GM12874 (cell line): Measurements from ENCODE around the gene CITED4.

ENCODE experiments used
- TF ChIP-seq, protein P1 (sequence below): IDR thresholded peaks from 2 replicates; pipeline ENCODE4 v1.5.1; 2011; ENCODE audit warnings: low read depth, mild to moderate bottlenecking, control low read depth, low read length, moderate library complexity; ENCODE audit not compliant: insufficient read depth

CITED4 gene

DNA sequence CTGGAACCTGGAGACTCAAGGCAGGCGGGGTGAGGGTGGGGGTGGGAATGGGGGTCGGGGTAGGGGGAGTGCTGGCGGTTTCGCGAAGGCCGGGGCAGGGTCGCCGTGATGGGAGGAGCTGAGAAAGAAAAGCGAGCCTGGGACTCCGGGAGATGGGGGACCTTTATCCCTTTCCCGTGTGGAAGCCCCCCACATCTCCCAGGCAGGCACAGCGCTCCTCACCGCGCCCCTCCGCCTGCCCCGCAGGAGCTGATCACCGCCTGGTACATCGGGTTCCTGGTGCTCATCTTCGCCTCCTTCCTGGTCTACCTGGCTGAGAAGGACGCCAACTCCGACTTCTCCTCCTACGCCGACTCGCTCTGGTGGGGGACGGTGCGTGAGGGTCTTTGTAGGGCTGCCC is 43.1 kb downstream of the CITED4 start:
- TF ChIP-seq, protein P1, sequence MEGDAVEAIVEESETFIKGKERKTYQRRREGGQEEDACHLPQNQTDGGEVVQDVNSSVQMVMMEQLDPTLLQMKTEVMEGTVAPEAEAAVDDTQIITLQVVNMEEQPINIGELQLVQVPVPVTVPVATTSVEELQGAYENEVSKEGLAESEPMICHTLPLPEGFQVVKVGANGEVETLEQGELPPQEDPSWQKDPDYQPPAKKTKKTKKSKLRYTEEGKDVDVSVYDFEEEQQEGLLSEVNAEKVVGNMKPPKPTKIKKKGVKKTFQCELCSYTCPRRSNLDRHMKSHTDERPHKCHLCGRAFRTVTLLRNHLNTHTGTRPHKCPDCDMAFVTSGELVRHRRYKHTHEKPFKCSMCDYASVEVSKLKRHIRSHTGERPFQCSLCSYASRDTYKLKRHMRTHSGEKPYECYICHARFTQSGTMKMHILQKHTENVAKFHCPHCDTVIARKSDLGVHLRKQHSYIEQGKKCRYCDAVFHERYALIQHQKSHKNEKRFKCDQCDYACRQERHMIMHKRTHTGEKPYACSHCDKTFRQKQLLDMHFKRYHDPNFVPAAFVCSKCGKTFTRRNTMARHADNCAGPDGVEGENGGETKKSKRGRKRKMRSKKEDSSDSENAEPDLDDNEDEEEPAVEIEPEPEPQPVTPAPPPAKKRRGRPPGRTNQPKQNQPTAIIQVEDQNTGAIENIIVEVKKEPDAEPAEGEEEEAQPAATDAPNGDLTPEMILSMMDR: no peak

DNA sequence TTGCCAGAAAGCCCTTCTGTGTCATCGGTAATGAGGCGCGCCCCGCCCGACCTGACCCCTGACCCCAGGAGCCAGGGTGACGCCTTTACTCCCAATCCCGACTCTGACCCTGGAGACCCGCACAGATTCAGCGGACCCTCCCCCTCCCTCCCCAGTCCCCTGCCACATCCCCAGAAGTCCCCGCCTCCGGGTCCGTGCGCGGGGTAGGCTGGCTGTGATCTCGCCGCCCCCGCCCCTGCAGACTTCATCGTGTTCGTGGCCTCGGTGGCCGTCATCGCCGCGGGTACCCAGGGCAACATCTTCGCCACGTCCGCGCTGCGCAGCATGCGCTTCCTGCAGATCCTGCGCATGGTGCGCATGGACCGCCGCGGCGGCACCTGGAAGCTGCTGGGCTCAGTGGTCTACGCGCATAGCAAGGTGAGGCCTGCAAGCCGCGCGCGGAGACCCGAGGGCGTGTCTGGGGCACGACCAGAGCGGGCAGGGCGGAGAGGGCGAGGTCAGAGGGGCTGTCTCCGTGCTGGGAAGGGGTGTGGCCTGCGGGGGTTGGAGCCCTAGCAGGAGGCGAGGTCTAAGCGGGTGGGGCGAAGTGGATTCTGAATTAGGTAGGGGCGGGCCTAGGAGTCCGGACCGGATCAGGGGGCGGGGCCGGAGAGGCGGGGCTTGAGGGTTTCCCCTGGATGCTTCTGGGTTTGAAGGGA is 43.8 kb downstream of the CITED4 start:
- TF ChIP-seq, protein P1: no peak

DNA sequence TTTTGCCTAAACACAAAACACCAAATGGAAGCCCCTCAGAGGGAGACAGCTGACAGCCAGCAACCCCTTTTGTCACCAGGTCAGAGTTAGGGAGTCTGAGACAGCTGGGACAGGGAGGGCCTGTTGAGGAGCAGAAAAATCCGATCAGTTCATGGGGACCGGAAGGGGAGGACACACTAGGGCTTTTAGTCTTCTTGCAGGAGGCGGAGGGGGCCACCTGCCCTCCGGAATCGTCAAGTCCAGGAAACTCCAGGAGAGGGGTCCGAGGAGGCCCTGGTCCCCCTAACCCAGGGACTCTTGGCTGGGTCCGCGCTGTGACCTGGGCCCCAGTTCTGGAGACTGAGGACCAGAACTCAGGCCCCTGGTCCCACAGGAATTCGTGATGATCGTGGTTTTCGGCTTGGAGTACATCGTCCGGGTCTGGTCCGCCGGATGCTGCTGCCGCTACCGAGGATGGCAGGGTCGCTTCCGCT is 44.3 kb downstream of the CITED4 start:
- TF ChIP-seq, protein P1: no peak

DNA sequence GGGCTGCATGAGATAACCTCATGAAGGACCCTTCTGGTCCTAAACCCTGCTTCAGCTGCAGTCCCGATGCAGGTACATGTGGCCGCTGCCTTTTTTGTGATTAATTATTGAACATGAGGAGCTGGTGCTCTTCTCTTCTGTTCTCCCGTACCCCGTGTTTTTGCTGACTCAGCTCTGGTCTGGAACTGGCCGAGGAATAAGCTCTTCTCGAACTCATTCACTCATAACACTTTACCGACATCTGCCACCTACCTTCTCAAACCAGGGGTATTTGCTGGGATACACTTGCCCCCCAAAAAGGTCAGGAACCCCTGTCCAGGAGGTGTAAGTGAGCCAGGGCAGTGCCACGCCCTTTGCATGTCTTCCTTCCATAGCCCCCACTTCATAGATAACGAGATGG is 46.7 kb downstream of the CITED4 start:
- TF ChIP-seq, protein P1: no peak
